Measurements from ENCODE around the gene PTGFR. TPM values are rescaled to one million over a fixed set of nuclear protein-coding genes. Genes with fewer than 3 reads are reported as not detected.

Gene PTGFR
- total and polyA plus RNA-seq, 2 of the 4 experiments (the other 2 are of a cell fraction): 1.7 to 5.4 TPM

DNA sequence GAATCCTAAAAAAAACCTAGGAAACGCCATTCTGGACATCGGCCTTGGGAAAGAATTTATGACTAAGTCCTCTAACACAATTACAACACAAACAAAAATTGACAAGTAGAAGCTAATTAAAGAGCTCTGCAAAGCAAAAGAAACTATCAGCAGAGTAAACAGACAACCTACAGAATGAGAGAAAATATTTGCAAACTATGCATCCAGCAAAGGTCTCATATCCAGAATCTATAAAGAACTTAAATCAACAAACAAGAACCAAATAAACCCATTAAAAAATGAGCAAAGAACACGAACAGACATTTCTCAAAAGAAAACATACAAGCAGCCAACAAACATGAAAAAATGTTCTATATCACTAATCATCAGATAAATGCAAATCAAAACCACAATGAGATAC is 58.6 kb downstream of the PTGFR start:
- Histone ChIP-seq H3K14ac (replicated peaks; ENCODE audit: low read depth, low read length) (no peak overlapping the region), H3K4me1 (ENCODE audit: control insufficient read depth, insufficient read depth, low read length) (no peaks in the 10 kb centered on the region), H3K9me1 (ENCODE audit: insufficient read depth, low read length) (no peaks in the 10 kb centered on the region), H4K5ac (ENCODE audit: low read depth, low read length) (no peak overlapping the region), H3K9me3 (ENCODE audit: control insufficient read depth, insufficient read depth, low read length) (peaks cover 11% of the 10 kb centered on the region), H3K36me3 (ENCODE audit: control insufficient read depth, insufficient read depth, low read length) (no peaks in the 10 kb centered on the region), H3K27ac (ENCODE audit: insufficient read depth, low read length) (no peak overlapping the region), H3K23ac (ENCODE audit: low read depth, low read length) (no peak overlapping the region), H3K79me1 (ENCODE audit: low read depth in 1 of 2, low read length in 2 of 2) (no peaks in the 10 kb centered on the region), H2BK5ac (ENCODE audit: low read depth, low read length, poor library complexity, severe bottlenecking) (no peak overlapping the region), H3K4me2 (ENCODE audit: low read depth, low read length) (no peak overlapping the region), H3K27me3 (ENCODE audit: control insufficient read depth, insufficient read depth, low read length) (no peaks in the 10 kb centered on the region), H2AK9ac (replicated peaks; ENCODE audit: low read depth, low read length, poor library complexity) (no peak overlapping the region), H2BK15ac (ENCODE audit: low read depth, low read length) (no peak overlapping the region), H4K20me1 (ENCODE audit: insufficient read depth, low read length) (no peaks in the 10 kb centered on the region), H4K91ac (ENCODE audit: insufficient read depth, low read depth, low read length) (no peak overlapping the region), H3K56ac (ENCODE audit: extremely low read depth, insufficient read depth, low read length) (no peak overlapping the region), H3K18ac (ENCODE audit: low read depth, low read length) (no peak overlapping the region), H2AFZ (replicated peaks; ENCODE audit: low read length, poor library complexity) (no peak overlapping the region), H3K4ac (ENCODE audit: low read depth, low read length) (no peak overlapping the region), H2AK5ac (ENCODE audit: low read depth, low read length) (no peak overlapping the region), H2BK20ac (ENCODE audit: low read depth, low read length) (no peak overlapping the region), H3K4me3 (ENCODE audit: insufficient read depth, low read depth, low read length) (no peak overlapping the region), H2BK120ac (ENCODE audit: low read depth, low read length) (no peak overlapping the region), H4K8ac (ENCODE audit: low read depth in 2 of 2, low read length in 2 of 2) (no peak overlapping the region), H3K9ac (ENCODE audit: low read depth, low read length) (no peak overlapping the region)
- no peak for ATAC-seq (ENCODE audit: low read depth)
- no TSS peak for BruUV-seq (replicated peaks)
- TF ChIP-seq NFE2L2 (IDR thresholded peaks at IDR 0.05; ENCODE audit: low read depth, low read length) (no peak), SMC3 (IDR thresholded peaks at IDR 0.05; ENCODE audit: low read depth, low read length) (no peak), RCOR1 (IDR thresholded peaks at IDR 0.05; ENCODE audit: insufficient replicate concordance, low read length) (no peak), POLR2A (IDR thresholded peaks at IDR 0.05; ENCODE audit: low read depth, low read length) (no peak), MAZ (IDR thresholded peaks at IDR 0.05; ENCODE audit: borderline replicate concordance, low read depth, low read length) (no peak), BHLHE40 (IDR thresholded peaks at IDR 0.05; ENCODE audit: low read depth, low read length) (no peak), MAFK (IDR thresholded peaks at IDR 0.05; ENCODE audit: low read depth, low read length) (no peak), CHD1 (IDR thresholded peaks at IDR 0.05; ENCODE audit: low read depth, low read length) (no peak), RAD21 (IDR thresholded peaks at IDR 0.05; ENCODE audit: low read length) (no peak)
- TF ChIP-seq, protein P1, sequence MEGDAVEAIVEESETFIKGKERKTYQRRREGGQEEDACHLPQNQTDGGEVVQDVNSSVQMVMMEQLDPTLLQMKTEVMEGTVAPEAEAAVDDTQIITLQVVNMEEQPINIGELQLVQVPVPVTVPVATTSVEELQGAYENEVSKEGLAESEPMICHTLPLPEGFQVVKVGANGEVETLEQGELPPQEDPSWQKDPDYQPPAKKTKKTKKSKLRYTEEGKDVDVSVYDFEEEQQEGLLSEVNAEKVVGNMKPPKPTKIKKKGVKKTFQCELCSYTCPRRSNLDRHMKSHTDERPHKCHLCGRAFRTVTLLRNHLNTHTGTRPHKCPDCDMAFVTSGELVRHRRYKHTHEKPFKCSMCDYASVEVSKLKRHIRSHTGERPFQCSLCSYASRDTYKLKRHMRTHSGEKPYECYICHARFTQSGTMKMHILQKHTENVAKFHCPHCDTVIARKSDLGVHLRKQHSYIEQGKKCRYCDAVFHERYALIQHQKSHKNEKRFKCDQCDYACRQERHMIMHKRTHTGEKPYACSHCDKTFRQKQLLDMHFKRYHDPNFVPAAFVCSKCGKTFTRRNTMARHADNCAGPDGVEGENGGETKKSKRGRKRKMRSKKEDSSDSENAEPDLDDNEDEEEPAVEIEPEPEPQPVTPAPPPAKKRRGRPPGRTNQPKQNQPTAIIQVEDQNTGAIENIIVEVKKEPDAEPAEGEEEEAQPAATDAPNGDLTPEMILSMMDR (conservative IDR thresholded peaks at IDR 0.05; ENCODE audit: low read depth, low read length): no peak
- TF ChIP-seq, protein P2, sequence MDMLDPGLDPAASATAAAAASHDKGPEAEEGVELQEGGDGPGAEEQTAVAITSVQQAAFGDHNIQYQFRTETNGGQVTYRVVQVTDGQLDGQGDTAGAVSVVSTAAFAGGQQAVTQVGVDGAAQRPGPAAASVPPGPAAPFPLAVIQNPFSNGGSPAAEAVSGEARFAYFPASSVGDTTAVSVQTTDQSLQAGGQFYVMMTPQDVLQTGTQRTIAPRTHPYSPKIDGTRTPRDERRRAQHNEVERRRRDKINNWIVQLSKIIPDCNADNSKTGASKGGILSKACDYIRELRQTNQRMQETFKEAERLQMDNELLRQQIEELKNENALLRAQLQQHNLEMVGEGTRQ (IDR thresholded peaks at IDR 0.05; ENCODE audit: low read depth, low read length): no peak
- CTCF ChIA-PET: no interaction called here
- POLR2A ChIA-PET (ENCODE audit: unreplicated experiment): no interaction called here
- WGBS, 2 experiments (ENCODE audit: extremely low coverage in 2 of 2, insufficient read length in 1 of 2): no CpG with 5 or more reads among the region's 3 CpGs
- intact Hi-C loops (cut with micrococcal nuclease): no loop called here
- dilution Hi-C loops (cut with HindIII; ENCODE audit: low sequenced_read_pairs, unreplicated experiment): no loop called here
- no peak for DNase-seq
- in situ Hi-C loops (cut with MboI; ENCODE audit: low sequenced_read_pairs): no loop called here

Measured in IMR-90 (cell line).